Small intestine (tissue), 7 donors: ENCODE measurements around the gene MYO15B. TPM values are rescaled to one million over a fixed set of nuclear protein-coding genes. Genes with fewer than 3 reads are reported as not detected.

Experiments used
- DNase-seq, 2 donors: peaks; one replicate each; pipeline versions ENCODE4 v3.0.0 to v3.0.0-alpha.2; 2013
- FAIRE-seq: peaks from 2 replicates; lab custom pipeline; 2012; peaks lifted over from hg19 to GRCh38; lab: Jason Lieb, UNC
- H3K27ac ChIP-seq, 3 donors: one replicate each; pipeline ENCODE4 v1.5.1; 2013; ENCODE audit warnings: low read length in 2 of 3, mild to moderate bottlenecking in 2 of 3, control low read depth in 1 of 3, inconsistent platforms in 1 of 3, low read depth in 1 of 3, moderate library complexity in 1 of 3
- H3K27me3 ChIP-seq, 3 donors: one replicate each; pipeline ENCODE4 v1.6.1; 2013; ENCODE audit warnings: low read length in 3 of 3, inconsistent platforms in 1 of 3; ENCODE audit not compliant: control insufficient read depth in 3 of 3, insufficient read depth in 3 of 3
- H3K36me3 ChIP-seq, 3 donors: one replicate each; pipeline ENCODE4 v1.6.1; 2013; ENCODE audit warnings: low read length in 3 of 3, inconsistent platforms in 1 of 3, low read depth in 1 of 3, mild to moderate bottlenecking in 1 of 3, moderate library complexity in 1 of 3; ENCODE audit not compliant: control insufficient read depth in 3 of 3, insufficient read depth in 2 of 3
- H3K4me1 ChIP-seq, 3 donors: one replicate each; pipeline ENCODE4 v1.6.1; 2013; ENCODE audit warnings: low read length in 2 of 3, inconsistent platforms in 1 of 3, low read depth in 1 of 3, mild to moderate bottlenecking in 1 of 3, moderate library complexity in 1 of 3; ENCODE audit not compliant: control insufficient read depth in 3 of 3, insufficient read depth in 2 of 3
- H3K4me3 ChIP-seq, 3 donors: one replicate each; pipeline ENCODE4 v1.5.1; 2013; ENCODE audit warnings: low read length in 3 of 3, control low read depth in 1 of 3, inconsistent platforms in 1 of 3, low read depth in 1 of 3, mild to moderate bottlenecking in 1 of 3, moderate library complexity in 1 of 3
- H3K9me3 ChIP-seq, 2 donors: one replicate each; pipeline ENCODE4 v1.6.1; 2013; ENCODE audit warnings: low read depth in 1 of 2, low read length in 1 of 2; ENCODE audit not compliant: control insufficient read depth in 2 of 2, insufficient read depth in 1 of 2
- WGBS, 3 donors: extraction: QIAGEN DNeasy Blood & Tissue Kit; methylation state at CpG; one replicate each; pipeline ENCODE4 v1.1.7; 2013; 5-methylcytosine and 5-hydroxymethylcytosine counted together
- polyA plus RNA-seq, 4 donors: library from polyadenylated mRNA; stranded (reverse) in 3 of 4; unstranded in 1 of 4; fragments of 200-250 nt in 3 of 4; fragments of 120-200 nt in 1 of 4; gene quantifications; one replicate each; pipeline versions ENCODE4 v1.2.1 to v1.2.3, GENCODE V29; 2013
- donor health status: healthy with polysubstance abuse.
- donor health status: control.
- donor health status: control.
- donor health status: Bipolar disorder and iron deficiency.
- donor health status: healthy.

The MYO15B gene
- polyA plus RNA-seq, 4 donors, result 279 to 3,618 (median 1,437) TPM

GRCh38 chr17:75673487-75673886 is 85.9 kb downstream of the MYO15B start:
- DNase-seq, result no peak
- FAIRE-seq, result no peak
- 79 to 91% (median 88%) methylated on average over 4 of the region's 4 CpGs for WGBS, 3 donors

More at GRCh38 chr17:75673487-75673886, 85.9 kb downstream of the MYO15B start:
- Histone ChIP-seq H3K27ac (no peak overlapping the region), H3K4me3 (no peak overlapping the region), H3K9me3 (no peaks in the 10 kb centered on the region), H3K27me3 (no peaks in the 10 kb centered on the region), H3K4me1 (peaks cover 0 to under 1% (median under 1%) of the 10 kb centered on the region in 3 donors), H3K36me3 (peaks cover 6 to 52% (median 10%) of the 10 kb centered on the region in 3 donors)

Other genes with a start within 250 kb of the MYO15B start
- 10 to 100 TPM; 65.6 to 73.5 (median 68.0) TPM for gene GRB2, start 182.1 kb upstream of the MYO15B start, polyA plus RNA-seq
- gene TMEM94, start 131.2 kb upstream of the MYO15B start, polyA plus RNA-seq, result 10 to 100 TPM; 41.8 to 87.7 (median 60.3) TPM
- gene CASKIN2, start 72.3 kb upstream of the MYO15B start, polyA plus RNA-seq, result 10 to 100 TPM in 2 of 4 donors, 1 to 10 TPM in 2; 7.6 to 15.6 (median 10.9) TPM
- 10 to 100 TPM; 35.5 to 91.1 (median 69.4) TPM for gene TSEN54, start 71.3 kb upstream of the MYO15B start, polyA plus RNA-seq
- gene LLGL2, start 62.1 kb upstream of the MYO15B start, polyA plus RNA-seq, result 100 to 1,000 TPM; 140 to 365 (median 244) TPM
- 100 to 1,000 TPM in 1 of 4 donors, 10 to 100 TPM in 3; 10.4 to 114 (median 52.9) TPM for gene SMIM5, start 45.6 kb downstream of the MYO15B start, polyA plus RNA-seq
- 10 to 100 TPM; 14.6 to 41.2 (median 17.9) TPM for gene RECQL5, start 79.4 kb downstream of the MYO15B start, polyA plus RNA-seq
- 10 to 100 TPM; 52.6 to 92.7 (median 75.0) TPM for gene SAP30BP, start 79.5 kb downstream of the MYO15B start, polyA plus RNA-seq
- gene ITGB4, start 133.7 kb downstream of the MYO15B start, polyA plus RNA-seq, result 100 to 1,000 TPM in 3 of 4 donors, 10 to 100 TPM in 1; 37.4 to 288 (median 155) TPM
- 100 to 1,000 TPM in 1 of 4 donors, 10 to 100 TPM in 3; 43.4 to 116 (median 81.4) TPM for gene GALK1, start 177.4 kb downstream of the MYO15B start, polyA plus RNA-seq
- 10 to 100 TPM in 3 of 4 donors, 1 to 10 TPM in 1; 8.9 to 34.3 (median 16.3) TPM for gene UNK, start 197.0 kb downstream of the MYO15B start, polyA plus RNA-seq